ENCODE data around the gene SLCO1B1.

SLCO1B1 gene

DNA sequence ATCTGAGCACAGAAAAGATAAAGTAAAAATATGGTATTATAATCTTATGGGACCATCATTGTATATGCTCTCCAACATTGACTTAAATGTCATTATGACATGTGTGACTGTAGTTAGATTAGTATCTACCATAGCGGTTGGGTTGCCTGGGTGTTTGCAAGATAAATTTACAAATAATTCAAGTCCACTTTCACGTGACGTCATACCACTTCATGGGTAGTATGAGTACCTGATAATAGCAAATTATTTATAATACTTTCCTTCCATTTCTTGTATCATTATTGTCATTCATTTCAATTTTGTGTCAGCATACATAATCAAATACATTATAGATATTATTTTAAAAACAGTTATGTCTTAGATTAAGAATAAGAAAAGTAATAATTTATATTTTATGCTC is 20.2 kb downstream of the SLCO1B1 start:
- Histone ChIP-seq H4K12ac (ENCODE audit: low read depth, low read length) (no peak overlapping the region), H2AK5ac (ENCODE audit: low read length) (no peak overlapping the region), H4K8ac (ENCODE audit: low read depth, low read length) (no peak overlapping the region), H3K79me2 (ENCODE audit: control insufficient read depth, insufficient read depth, low read length, poor library complexity) (no peaks in the 10 kb centered on the region), H3K4me1 (ENCODE audit: control insufficient read depth in 1 of 2, insufficient read depth in 2 of 2, low read length in 2 of 2) (no peaks in the 10 kb centered on the region), H2BK5ac (ENCODE audit: low read depth, low read length, poor library complexity) (no peak overlapping the region), H2AFZ (ENCODE audit: insufficient read depth, low read length, poor library complexity) (no peak overlapping the region), H2BK120ac (ENCODE audit: insufficient read depth, low read length, poor library complexity) (no peak overlapping the region), H3K36me3 (ENCODE audit: control insufficient read depth in 1 of 2, insufficient read depth in 2 of 2, low read length in 2 of 2) (no peaks in the 10 kb centered on the region), H3K4me3 (ENCODE audit: low read depth, low read length) (no peak overlapping the region), H2BK12ac (ENCODE audit: low read length) (no peak overlapping the region), H3K14ac (ENCODE audit: low read length) (no peak overlapping the region), H3K27me3 (ENCODE audit: insufficient read depth, low read length) (no peaks in the 10 kb centered on the region), H3K79me1 (ENCODE audit: low read length) (no peaks in the 10 kb centered on the region), H3K27ac (ENCODE audit: low read depth, low read length) (no peak overlapping the region), H3K9ac (ENCODE audit: low read length) (no peak overlapping the region), H3K9me3 (ENCODE audit: insufficient read depth, low read depth, low read length) (no peaks in the 10 kb centered on the region), H4K91ac (ENCODE audit: low read depth, low read length) (no peak overlapping the region), H3K4ac (ENCODE audit: low read depth, low read length) (no peak overlapping the region), H3K23ac (ENCODE audit: low read length) (no peak overlapping the region), H3K18ac (ENCODE audit: low read length) (no peak overlapping the region), H3K4me2 (ENCODE audit: low read length) (no peak overlapping the region)
- no CpG with 5 or more reads among the region's 3 CpGs for WGBS (ENCODE audit: extremely low coverage, insufficient coverage, insufficient read length)
- no peak for DNase-seq

DNA sequence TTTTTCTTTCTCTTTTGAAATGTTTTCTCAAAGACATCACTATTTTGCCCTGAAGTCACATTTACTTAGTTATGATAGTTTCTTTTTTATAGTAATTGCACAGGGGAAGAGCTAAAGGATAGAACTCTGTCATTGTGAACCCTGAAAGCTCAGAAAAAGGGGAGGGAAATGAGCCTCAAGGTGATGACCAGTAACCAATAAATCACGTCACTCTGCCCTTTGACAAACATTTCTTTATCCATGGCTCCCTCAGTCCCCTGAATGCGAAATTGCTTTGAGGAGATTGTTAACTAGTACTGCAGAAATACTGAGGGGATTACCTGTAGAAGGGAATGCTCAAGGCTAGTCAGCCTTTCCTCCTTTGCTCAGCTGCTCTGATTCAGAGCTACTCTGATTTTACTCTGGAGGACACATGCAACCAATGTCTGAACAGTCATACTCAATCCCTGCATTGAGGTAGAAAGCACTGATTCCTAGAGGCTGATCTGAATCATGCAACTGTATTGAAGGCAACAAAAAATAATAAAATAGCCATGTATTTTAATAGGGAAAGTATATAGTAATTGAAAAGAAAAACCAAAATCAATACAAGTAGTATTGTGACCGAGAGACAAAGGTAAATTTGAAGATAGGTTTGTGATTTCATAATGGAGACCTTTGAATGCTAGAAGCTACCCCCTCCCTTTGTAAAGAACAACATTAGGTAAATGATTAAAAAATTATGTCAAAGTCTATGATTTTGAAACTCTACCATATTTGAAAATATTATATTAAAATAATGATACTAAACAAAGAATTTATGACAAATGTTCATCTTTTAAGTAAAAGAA is 24.7 kb downstream of the SLCO1B1 start:
- Histone ChIP-seq H3K79me2 (ENCODE audit: control insufficient read depth, insufficient read depth, low read length, poor library complexity) (no peaks in the 10 kb centered on the region), H3K18ac (ENCODE audit: low read length) (no peak overlapping the region), H3K4me2 (ENCODE audit: low read length) (no peak overlapping the region), H2BK120ac (ENCODE audit: insufficient read depth, low read length, poor library complexity) (no peak overlapping the region), H3K4me1 (ENCODE audit: control insufficient read depth in 1 of 2, insufficient read depth in 2 of 2, low read length in 2 of 2) (no peaks in the 10 kb centered on the region), H3K27me3 (ENCODE audit: insufficient read depth, low read length) (no peaks in the 10 kb centered on the region), H3K23ac (ENCODE audit: low read length) (no peak overlapping the region), H2AK5ac (ENCODE audit: low read length) (no peak overlapping the region), H3K4ac (ENCODE audit: low read depth, low read length) (no peak overlapping the region), H4K91ac (ENCODE audit: low read depth, low read length) (no peak overlapping the region), H3K14ac (ENCODE audit: low read length) (no peak overlapping the region), H3K36me3 (ENCODE audit: control insufficient read depth in 1 of 2, insufficient read depth in 2 of 2, low read length in 2 of 2) (no peaks in the 10 kb centered on the region), H3K4me3 (ENCODE audit: low read depth, low read length) (no peak overlapping the region), H4K8ac (ENCODE audit: low read depth, low read length) (no peak overlapping the region), H2BK12ac (ENCODE audit: low read length) (no peak overlapping the region), H2BK5ac (ENCODE audit: low read depth, low read length, poor library complexity) (no peak overlapping the region), H3K79me1 (ENCODE audit: low read length) (no peaks in the 10 kb centered on the region), H3K27ac (ENCODE audit: low read depth, low read length) (no peak overlapping the region), H2AFZ (ENCODE audit: insufficient read depth, low read length, poor library complexity) (no peak overlapping the region), H3K9ac (ENCODE audit: low read length) (no peak overlapping the region), H3K9me3 (ENCODE audit: insufficient read depth, low read depth, low read length) (no peaks in the 10 kb centered on the region), H4K12ac (ENCODE audit: low read depth, low read length) (no peak overlapping the region)
- no peak for DNase-seq
- WGBS (ENCODE audit: extremely low coverage, insufficient coverage, insufficient read length): no CpG with 5 or more reads among the region's 3 CpGs

DNA sequence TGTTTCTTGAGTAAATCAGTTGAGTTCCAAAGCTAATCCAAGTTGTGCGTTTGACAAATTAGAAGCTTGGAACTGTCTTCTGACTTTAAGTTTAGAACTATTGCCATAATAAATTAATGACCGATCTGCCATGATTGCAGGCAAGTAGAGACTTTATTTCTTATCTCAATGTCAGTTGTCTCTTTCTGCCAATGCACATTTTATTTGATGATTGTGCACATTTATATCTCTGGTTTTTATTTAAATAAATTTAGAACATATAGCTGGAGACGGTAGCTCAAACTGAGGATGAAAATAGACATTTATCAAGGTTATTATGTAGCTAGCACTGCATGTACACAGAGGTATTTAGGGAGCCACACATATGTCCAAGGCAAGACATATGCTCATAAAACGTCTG is 34.1 kb downstream of the SLCO1B1 start:
- no peak overlapping the region for H3K14ac ChIP-seq (ENCODE audit: low read length)
- no peak overlapping the region for H4K12ac ChIP-seq (ENCODE audit: low read depth, low read length)
- no peak overlapping the region for H2BK5ac ChIP-seq (ENCODE audit: low read depth, low read length, poor library complexity)
- no peak overlapping the region for H3K9ac ChIP-seq (ENCODE audit: low read length)
- H3K18ac ChIP-seq (ENCODE audit: low read length): no peak overlapping the region
- no peak overlapping the region for H2BK12ac ChIP-seq (ENCODE audit: low read length)
- H3K27me3 ChIP-seq (ENCODE audit: insufficient read depth, low read length): no peaks in the 10 kb centered on the region
- no peak overlapping the region for H4K8ac ChIP-seq (ENCODE audit: low read depth, low read length)
- no peaks in the 10 kb centered on the region for H3K79me1 ChIP-seq (ENCODE audit: low read length)
- no peak overlapping the region for H2BK120ac ChIP-seq (ENCODE audit: insufficient read depth, low read length, poor library complexity)
- H3K4me2 ChIP-seq (ENCODE audit: low read length): no peak overlapping the region
- H3K4me3 ChIP-seq (ENCODE audit: low read depth, low read length): no peak overlapping the region
- no peaks in the 10 kb centered on the region for H3K9me3 ChIP-seq (ENCODE audit: insufficient read depth, low read depth, low read length)
- no CpG with 5 or more reads among the region's 4 CpGs for WGBS (ENCODE audit: extremely low coverage, insufficient coverage, insufficient read length)
- H3K79me2 ChIP-seq (ENCODE audit: control insufficient read depth, insufficient read depth, low read length, poor library complexity): no peaks in the 10 kb centered on the region
- H2AK5ac ChIP-seq (ENCODE audit: low read length): no peak overlapping the region
- no peak overlapping the region for H3K27ac ChIP-seq (ENCODE audit: low read depth, low read length)
- no peak for DNase-seq
- H4K91ac ChIP-seq (ENCODE audit: low read depth, low read length): no peak overlapping the region
- no peaks in the 10 kb centered on the region for H3K4me1 ChIP-seq (ENCODE audit: control insufficient read depth in 1 of 2, insufficient read depth in 2 of 2, low read length in 2 of 2)
- no peak overlapping the region for H3K23ac ChIP-seq (ENCODE audit: low read length)
- H2AFZ ChIP-seq (ENCODE audit: insufficient read depth, low read length, poor library complexity): no peak overlapping the region
- H3K36me3 ChIP-seq (ENCODE audit: control insufficient read depth in 1 of 2, insufficient read depth in 2 of 2, low read length in 2 of 2): no peaks in the 10 kb centered on the region
- H3K4ac ChIP-seq (ENCODE audit: low read depth, low read length): no peak overlapping the region

DNA sequence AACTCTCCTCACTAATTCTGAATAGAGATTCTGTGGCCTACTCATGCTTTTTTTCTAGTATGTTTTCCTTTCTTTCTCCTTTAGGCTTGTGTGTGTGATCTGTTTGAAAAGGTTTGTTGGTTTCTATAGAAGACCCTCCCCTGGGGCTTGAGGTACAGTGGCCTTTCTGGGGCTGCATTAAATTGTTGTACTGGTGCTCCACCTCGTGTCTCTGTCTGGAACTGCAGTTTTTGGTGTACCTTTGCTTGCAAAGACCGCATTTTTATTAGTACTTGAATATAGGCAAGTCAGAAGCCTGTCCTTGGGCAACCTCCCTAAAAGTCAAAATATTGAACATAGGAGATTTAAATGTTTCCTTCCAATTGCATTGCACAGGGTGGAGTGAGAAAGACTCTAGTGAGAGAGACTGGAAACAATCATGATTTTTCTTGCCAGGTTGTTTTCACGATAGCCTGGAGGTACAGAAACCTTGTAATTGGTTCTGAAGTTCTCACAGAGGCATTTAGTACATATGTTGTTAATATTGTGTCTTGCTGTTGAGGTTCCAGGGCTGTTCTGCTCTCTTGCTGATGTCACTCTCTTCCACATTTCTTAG is 39.0 kb downstream of the SLCO1B1 start:
- Histone ChIP-seq H4K91ac (ENCODE audit: low read depth, low read length) (no peak overlapping the region), H2AFZ (ENCODE audit: insufficient read depth, low read length, poor library complexity) (no peak overlapping the region), H2AK5ac (ENCODE audit: low read length) (no peak overlapping the region), H3K9ac (ENCODE audit: low read length) (no peak overlapping the region), H3K27ac (ENCODE audit: low read depth, low read length) (no peak overlapping the region), H3K4me1 (ENCODE audit: control insufficient read depth in 1 of 2, insufficient read depth in 2 of 2, low read length in 2 of 2) (no peaks in the 10 kb centered on the region), H3K23ac (ENCODE audit: low read length) (no peak overlapping the region), H3K9me3 (ENCODE audit: insufficient read depth, low read depth, low read length) (no peaks in the 10 kb centered on the region), H3K36me3 (ENCODE audit: control insufficient read depth in 1 of 2, insufficient read depth in 2 of 2, low read length in 2 of 2) (no peaks in the 10 kb centered on the region), H3K4me3 (ENCODE audit: low read depth, low read length) (no peak overlapping the region), H2BK120ac (ENCODE audit: insufficient read depth, low read length, poor library complexity) (no peak overlapping the region), H4K12ac (ENCODE audit: low read depth, low read length) (no peak overlapping the region), H3K27me3 (ENCODE audit: insufficient read depth, low read length) (no peaks in the 10 kb centered on the region), H3K79me2 (ENCODE audit: control insufficient read depth, insufficient read depth, low read length, poor library complexity) (no peaks in the 10 kb centered on the region), H3K79me1 (ENCODE audit: low read length) (no peaks in the 10 kb centered on the region), H4K8ac (ENCODE audit: low read depth, low read length) (no peak overlapping the region), H3K4me2 (ENCODE audit: low read length) (no peak overlapping the region), H2BK5ac (ENCODE audit: low read depth, low read length, poor library complexity) (no peak overlapping the region), H2BK12ac (ENCODE audit: low read length) (no peak overlapping the region), H3K18ac (ENCODE audit: low read length) (no peak overlapping the region), H3K14ac (ENCODE audit: low read length) (no peak overlapping the region), H3K4ac (ENCODE audit: low read depth, low read length) (no peak overlapping the region)
- peak; percentile 8 to 72 for DNase-seq
- WGBS (ENCODE audit: extremely low coverage, insufficient coverage, insufficient read length): no CpG with 5 or more reads among the region's 3 CpGs
